SK-N-DZ (cell line): Measurements from ENCODE around the gene FAM89B. TPM values are rescaled to one million over a fixed set of nuclear protein-coding genes. Genes with fewer than 3 reads are reported as not detected.
"Not testable (repeated sequence)": the region's sequence is repeated elsewhere in the genome, so short reads cannot be mapped to it uniquely, and the experiment has no call there.

Source experiments
- DNase-seq: peaks from one replicate; pipeline ENCODE4 v3.0.0-alpha.2; 2015; ENCODE audit warnings: low spot score
- polyA plus RNA-seq, 2 experiments: library from polyadenylated mRNA; depleted of rRNA; stranded (reverse); fragments of >200 nt; gene quantifications; 2 replicates each; pipeline ENCODE4 v1.2.3, GENCODE V29; 2014

FAM89B gene
- 59.4 and 85.8 TPM in 2 replicates for polyA plus RNA-seq (2014; cell fraction: cytosol; rRNA removed)
- 44.3 and 61.6 TPM in 2 replicates for polyA plus RNA-seq (2014; cell fraction: nucleus; rRNA removed)

GRCh38 chr11:65572356-65573051, at the start of gene FAM89B:
Gene FAM89B, plus strand, starts transcription at chr11:65572538. Its CDS starts 132 bp downstream, at chr11:65572670.
- peak; percentile 88 for DNase-seq

DNA sequence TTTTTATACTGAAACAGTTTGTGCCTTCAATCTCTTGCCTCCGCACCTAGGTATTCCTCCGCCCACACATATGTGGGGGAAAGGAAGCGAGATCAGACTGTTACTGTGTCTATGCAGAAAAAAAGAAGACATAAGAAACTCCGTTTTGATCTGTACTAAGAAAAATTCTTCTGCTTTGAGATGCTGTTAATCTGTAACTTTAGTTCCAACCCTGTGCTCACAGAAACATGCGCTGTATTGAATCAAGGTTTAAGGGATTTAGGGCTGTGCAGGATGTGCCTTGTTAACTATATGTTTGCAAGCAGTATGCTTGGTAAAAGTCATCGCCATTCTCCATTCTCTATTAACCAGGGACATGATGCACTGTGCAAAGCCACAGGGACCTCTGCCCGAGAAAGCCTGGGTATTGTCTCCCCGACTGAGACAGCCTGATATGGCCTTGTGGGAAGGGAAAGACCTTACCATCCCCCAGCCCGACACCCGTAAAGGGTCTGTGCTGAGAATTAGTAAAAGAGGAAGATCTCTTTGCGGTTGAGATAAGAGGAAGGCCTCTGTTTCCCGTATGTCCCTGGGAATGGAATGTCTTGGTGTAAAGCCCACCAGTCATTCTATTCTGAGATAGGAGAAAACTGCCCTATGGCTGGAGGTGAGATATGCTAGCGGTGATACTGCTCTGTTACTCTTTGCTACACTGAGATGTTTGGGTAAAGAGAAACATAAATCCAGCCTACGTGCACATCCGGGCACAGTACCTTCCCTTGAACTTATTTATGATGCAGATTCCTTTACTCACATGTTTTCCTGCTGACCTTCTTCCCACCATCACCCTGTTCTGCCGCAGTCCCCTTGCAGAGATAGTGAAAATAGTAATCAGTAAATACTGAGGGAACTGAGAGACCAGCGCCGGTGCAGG, 49.4 kb upstream of the FAM89B start:
- DNase-seq: peak; percentile 58

- DNase-seq: not testable (repeated sequence)
These were observed 48.7 kb upstream of the FAM89B start for GRCh38 chr11:65523631-65523968.

DNA sequence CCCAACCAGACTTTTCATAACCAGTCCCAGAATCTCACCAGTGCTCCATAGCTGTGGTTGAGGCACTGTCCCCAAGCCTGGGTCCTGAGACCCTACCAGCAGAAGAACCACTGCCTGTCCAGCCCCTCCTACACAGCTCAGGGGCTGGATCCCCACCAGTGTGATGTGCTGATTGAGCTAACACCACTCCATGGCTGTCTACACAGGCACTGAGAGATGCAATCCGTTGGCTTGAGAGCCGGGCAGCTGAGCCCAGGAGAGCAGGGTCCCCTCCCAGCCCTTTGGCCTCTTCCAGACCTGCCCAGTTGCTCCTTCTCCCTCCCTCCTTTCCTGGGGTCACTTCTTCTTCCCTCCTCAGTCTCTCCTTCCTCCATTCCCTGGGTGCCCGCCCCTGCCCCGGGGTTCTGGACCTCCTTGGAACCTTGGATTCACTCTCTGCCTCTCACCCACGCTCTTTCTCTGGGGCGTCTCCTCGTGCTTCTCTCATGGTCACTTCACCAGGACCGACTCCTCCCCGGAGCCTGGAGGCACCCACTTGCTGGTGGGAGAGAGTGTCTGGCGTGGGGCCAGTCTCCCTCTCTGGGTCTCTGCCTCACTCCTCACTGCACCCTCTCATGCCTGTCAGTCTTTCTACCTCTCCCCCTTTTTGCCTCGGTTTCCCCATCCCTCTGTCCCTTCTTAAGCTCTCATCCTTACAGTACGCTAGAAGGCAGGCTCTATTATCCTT, 48.2 kb upstream of the FAM89B start:
- DNase-seq: peak; percentile 62

GRCh38 chr11:65524741-65525545, 47.4 kb upstream of the FAM89B start, which contains the start of gene SCYL1:
Gene SCYL1, plus strand, starts transcription at chr11:65525083. Its CDS starts 71 bp downstream, at chr11:65525154.
- no peak for DNase-seq

- DNase-seq: no peak
These were observed 46.5 kb upstream of the FAM89B start for GRCh38 chr11:65525546-65526480.

GRCh38 chr11:65526744-65527143, 45.6 kb upstream of the FAM89B start:
- no peak for DNase-seq

GRCh38 chr11:65528819-65529350, 43.5 kb upstream of the FAM89B start:
- DNase-seq: no peak

DNA sequence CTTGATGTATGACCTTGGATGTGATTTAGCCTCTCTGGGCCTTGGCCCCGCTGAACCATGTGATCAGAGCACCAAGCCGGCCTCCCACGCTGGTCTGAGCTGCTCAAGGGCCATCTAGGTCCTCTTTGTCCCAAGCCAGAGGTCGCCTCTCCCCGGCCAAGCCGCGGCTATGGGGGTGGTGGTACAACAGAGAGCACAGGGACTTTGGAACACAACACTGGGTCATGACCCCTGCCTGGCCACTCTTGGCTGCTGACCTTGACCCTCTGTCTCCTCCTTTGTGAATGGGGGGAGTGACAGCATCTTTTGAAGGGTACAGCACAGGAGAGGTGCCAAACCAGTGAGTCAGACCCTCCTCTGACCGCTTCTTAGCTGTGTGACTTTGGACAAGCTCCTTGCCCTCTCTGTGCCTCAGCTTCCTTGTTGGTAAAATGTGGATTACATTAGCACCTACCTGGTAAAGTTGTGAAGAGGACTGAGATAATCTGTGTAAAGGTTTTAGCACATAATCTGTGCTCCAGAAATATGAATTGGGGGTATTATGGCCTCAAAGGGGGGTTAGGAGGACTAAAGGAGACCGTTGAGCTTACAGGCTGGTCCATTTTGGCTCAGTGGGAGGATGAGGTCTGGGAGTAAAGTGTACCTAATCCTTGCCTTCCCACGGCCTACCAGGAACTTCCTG, 42.7 kb upstream of the FAM89B start:
- no peak for DNase-seq

DNA sequence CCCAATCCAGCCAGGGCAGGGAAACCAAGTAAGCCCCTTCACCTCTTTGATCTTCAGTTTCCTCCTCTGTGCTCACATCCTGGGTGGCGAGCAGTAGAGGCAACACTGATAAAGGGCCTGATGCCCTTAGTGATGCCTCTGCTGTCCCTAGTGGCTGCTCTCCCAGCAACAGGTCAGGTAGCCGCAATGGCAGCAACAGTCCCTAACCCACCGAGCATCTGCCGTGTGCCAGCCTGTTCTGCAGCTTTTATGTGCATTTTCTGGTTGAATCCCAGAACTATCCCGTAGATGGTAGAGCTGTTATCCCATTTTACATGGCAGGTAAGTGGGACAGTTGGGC, 42.2 kb upstream of the FAM89B start:
- DNase-seq: no peak

- DNase-seq: no peak
These were observed 39.8 kb upstream of the FAM89B start for GRCh38 chr11:65532388-65533064.

DNA sequence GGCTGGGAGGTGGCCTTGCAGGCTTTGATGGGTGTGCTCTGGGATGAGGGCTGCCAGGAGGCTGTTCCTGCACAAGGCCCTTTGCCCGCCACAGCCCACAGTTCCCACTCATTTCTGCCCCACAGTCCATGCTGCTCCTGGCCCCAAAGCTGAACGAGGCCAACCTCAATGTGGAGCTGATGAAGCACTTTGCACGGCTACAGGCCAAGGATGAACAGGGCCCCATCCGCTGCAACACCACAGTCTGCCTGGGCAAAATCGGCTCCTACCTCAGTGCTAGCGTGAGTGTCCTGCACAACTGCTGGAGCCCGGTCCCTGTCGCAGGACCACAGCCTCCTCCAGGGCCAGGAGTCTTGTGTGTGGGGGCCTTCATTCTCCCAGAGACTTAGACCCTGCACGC, 37.2 kb upstream of the FAM89B start:
- DNase-seq: no peak

DNA sequence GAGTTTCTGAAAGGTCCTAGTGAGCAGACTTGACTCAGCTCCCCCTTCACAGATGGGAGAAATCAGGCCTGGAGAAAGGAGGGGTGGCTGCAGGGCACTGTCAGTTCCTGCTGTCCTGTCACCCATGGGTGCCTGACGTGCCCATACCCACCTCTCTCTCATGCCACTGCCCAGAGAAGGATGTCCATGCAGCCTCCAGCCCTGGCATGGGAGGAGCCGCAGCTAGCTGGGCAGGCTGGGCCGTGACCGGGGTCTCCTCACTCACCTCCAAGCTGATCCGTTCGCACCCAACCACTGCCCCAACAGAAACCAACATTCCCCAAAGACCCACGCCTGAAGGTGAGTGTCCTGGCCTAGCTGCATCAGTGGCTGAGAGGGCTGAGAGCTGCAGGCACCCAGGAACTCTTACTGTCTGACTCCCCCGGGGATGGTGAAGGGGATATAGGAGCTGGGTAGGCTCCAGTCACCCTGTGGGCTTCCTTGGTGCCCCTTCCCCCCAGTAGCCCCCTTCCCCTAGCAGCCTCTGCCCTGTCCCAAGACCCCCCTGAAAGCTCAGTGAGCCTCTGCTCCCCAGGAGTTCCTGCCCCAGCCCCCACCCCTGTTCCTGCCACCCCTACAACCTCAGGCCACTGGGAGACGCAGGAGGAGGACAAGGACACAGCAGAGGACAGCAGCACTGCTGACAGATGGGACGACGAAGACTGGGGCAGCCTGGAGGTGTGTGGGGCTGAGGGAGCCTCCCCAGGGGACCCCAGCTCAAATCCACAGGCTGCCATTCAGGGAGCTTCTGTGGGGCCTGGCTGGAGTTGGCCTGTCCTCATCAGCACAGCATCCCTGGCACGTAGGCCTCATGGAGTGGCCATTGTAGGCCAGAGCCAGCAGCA, 35.7 kb upstream of the FAM89B start:
- DNase-seq: no peak

DNA sequence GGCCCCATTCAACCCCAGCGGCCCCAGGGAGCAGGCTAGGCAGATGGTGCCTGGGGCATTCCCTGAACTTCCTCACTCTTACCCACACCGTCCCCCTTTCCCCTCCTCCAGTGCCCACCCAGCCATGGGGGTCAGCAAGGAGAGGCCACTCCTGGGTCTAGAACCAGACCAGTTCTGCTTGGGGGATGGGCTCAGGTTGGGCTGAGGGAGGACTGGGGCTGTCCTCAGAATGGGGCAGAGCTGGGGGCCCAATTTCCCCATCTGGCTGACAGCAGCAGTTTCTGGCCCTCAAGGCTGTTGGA, 35.1 kb upstream of the FAM89B start:
- no peak for DNase-seq

GRCh38 chr11:65537620-65538231, 34.6 kb upstream of the FAM89B start:
- no peak for DNase-seq

- no peak for DNase-seq
These were observed 34.0 kb upstream of the FAM89B start for GRCh38 chr11:65538232-65538914.
